Calu3 (cell line): ENCODE data around the gene GARRE1. TPM values are rescaled to one million over a fixed set of nuclear protein-coding genes. Genes with fewer than 3 reads are reported as not detected.
"Not testable (repeated sequence)": the region's sequence is repeated elsewhere in the genome, so short reads cannot be mapped to it uniquely, and the experiment has no call there.

Source experiments
- BruUV-seq: library from RNA; stranded (reverse); fragments of 400-500 nt; replicated peaks from 2 replicates; lab custom pipeline; 2021; lab: Mats Ljungman, UMichigan
- CTCF ChIA-PET: fragments of 300-600 bp; sonication (Branson Sonifier 250); formaldehyde crosslinking; loops from one replicate; lab custom pipeline; 2022; ENCODE audit warnings: antibody characterized with exemption; lab: Charles Lee
- DNase-seq: peaks from one replicate; pipeline ENCODE4 v3.0.0; 2022
- H3K27ac Mint-ChIP-seq: one replicate; pipeline ENCODE4 v1.8.0; 2022; ENCODE audit warnings: mixed read lengths; ENCODE audit not compliant: unreplicated experiment
- H3K27me3 Mint-ChIP-seq: one replicate; pipeline ENCODE4 v1.8.0; 2022; ENCODE audit warnings: mixed read lengths; ENCODE audit not compliant: unreplicated experiment
- H3K36me3 Mint-ChIP-seq: one replicate; pipeline ENCODE4 v1.8.0; 2022; ENCODE audit warnings: mild to moderate bottlenecking, moderate library complexity, mixed read lengths; ENCODE audit not compliant: insufficient read depth, unreplicated experiment
- H3K4me1 Mint-ChIP-seq: one replicate; pipeline ENCODE4 v1.8.0; 2022; ENCODE audit warnings: mild to moderate bottlenecking, low read depth, mixed read lengths; ENCODE audit not compliant: unreplicated experiment
- H3K4me3 Mint-ChIP-seq: one replicate; pipeline ENCODE4 v1.8.0; 2022; ENCODE audit warnings: mild to moderate bottlenecking, low read depth, moderate library complexity, mixed read lengths; ENCODE audit not compliant: unreplicated experiment
- H3K9me3 Mint-ChIP-seq: one replicate; pipeline ENCODE4 v1.8.0; 2022; ENCODE audit warnings: low read depth, mixed read lengths; ENCODE audit not compliant: unreplicated experiment
- intact Hi-C: fragments of 100-400 bp; cut with micrococcal nuclease; formaldehyde crosslinking; loops from one replicate; pipeline ENCODE4 v1.10.0; 2022; ENCODE audit not compliant: unreplicated experiment
- total RNA-seq: library from RNA; stranded (reverse); gene quantifications from 2 replicates; pipeline ENCODE4 v1.2.3, GENCODE V29; 2022
- TF ChIP-seq, protein P1 (sequence below): fragments of 200-600 bp; IDR thresholded peaks from one replicate; pipeline ENCODE4 v1.8.0; 2022; ENCODE audit warnings: antibody characterized with exemption; ENCODE audit not compliant: unreplicated experiment

Gene GARRE1
- total RNA-seq, 1 experiment from 2014 or later, result 19.9 TPM

DNA sequence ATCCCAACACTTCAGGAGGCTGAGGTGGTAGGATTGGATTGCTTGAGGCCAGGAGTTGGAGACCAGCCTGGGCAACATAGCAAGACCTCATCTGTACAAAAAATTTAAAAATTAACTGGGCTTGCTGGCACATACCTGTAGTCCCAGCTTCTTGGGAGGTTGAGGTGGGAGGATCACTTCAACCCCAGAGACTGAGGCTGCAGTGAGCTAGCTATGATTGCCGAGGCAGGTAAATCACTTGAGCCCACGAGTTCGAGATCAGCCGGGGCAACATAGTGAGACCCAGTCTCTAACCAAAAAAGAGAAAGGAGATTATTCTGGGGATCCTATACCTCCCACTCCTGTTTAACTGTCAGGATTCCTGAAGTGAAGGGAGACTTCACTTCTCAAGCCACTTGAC is 16.4 kb upstream of the GARRE1 start:
- no peaks in the 10 kb centered on the region for H3K27me3 Mint-ChIP-seq
- TF ChIP-seq, protein P1, sequence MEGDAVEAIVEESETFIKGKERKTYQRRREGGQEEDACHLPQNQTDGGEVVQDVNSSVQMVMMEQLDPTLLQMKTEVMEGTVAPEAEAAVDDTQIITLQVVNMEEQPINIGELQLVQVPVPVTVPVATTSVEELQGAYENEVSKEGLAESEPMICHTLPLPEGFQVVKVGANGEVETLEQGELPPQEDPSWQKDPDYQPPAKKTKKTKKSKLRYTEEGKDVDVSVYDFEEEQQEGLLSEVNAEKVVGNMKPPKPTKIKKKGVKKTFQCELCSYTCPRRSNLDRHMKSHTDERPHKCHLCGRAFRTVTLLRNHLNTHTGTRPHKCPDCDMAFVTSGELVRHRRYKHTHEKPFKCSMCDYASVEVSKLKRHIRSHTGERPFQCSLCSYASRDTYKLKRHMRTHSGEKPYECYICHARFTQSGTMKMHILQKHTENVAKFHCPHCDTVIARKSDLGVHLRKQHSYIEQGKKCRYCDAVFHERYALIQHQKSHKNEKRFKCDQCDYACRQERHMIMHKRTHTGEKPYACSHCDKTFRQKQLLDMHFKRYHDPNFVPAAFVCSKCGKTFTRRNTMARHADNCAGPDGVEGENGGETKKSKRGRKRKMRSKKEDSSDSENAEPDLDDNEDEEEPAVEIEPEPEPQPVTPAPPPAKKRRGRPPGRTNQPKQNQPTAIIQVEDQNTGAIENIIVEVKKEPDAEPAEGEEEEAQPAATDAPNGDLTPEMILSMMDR, result no peak
- no TSS peak for BruUV-seq
- no peak overlapping the region for H3K4me3 Mint-ChIP-seq
- no peak overlapping the region for H3K27ac Mint-ChIP-seq
- H3K9me3 Mint-ChIP-seq, result no peaks in the 10 kb centered on the region
- CTCF ChIA-PET, result no interaction called here
- peaks cover 18% of the 10 kb centered on the region for H3K36me3 Mint-ChIP-seq
- no peak for DNase-seq
- H3K4me1 Mint-ChIP-seq, result peaks cover 17% of the 10 kb centered on the region
- intact Hi-C loops, result loop anchor here (10.0 kb wide), 1 partner anchor 197 kb away; no protein-coding TSS in a partner anchor

DNA sequence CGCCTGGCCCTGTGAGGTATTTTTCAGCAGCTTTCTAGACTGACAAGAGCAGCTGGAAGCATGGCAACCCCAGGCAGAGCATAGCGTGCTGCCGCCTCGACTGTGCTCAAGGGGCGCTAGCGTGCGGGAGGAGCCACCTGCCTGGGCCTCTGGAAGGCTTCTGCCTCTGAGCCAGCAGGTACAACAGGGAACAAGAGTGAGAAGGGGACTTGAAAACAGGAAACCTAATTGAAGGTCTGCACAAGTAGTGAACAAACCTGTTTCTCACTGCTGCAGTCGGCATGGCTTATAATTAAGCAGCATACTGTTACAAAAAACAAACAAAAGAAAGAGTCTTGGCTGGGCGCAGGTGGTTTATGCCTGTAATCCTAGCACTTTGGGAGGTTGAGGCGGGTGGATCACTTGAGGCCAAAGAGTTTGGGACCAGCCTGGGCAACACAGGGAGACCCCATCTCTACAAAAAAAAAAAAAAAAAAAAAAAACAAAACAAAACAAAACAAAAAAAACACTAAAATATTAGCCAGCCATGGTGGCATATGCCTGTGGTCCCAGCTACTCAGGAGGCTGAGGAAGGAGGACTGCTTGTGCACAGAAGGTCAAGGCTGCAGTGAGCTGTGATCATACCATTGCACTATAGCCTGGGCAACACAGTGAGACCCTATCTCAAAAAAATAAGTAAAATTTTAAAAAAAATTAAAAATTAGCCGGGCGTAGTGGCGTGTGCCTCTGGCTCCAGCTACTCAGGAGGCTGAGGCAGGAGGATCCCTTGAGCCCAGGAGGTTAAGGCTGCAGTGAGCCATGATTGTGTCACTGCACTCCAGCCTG is 12.6 kb upstream of the GARRE1 start:
- Mint-ChIP-seq H3K36me3 (peaks cover 10% of the 10 kb centered on the region), H3K27ac (peak overlapping the region; percentile 29), H3K4me3 (no peak overlapping the region), H3K27me3 (no peaks in the 10 kb centered on the region), H3K9me3 (no peaks in the 10 kb centered on the region), H3K4me1 (peaks cover 9% of the 10 kb centered on the region)
- intact Hi-C loops, result loop anchor here (1.0 kb wide), 1 partner anchor 95 kb away; no protein-coding TSS in a partner anchor
- no TSS peak for BruUV-seq
- DNase-seq, result peak; percentile 92
- CTCF ChIA-PET, result interaction anchor here (0.6 to 1.6 kb wide), 7 partner anchors 9 to 703 kb away, joined by 3 to 10 read pairs (median 4); no protein-coding TSS in a partner anchor
- TF ChIP-seq, protein P1, result peak; percentile 86

DNA sequence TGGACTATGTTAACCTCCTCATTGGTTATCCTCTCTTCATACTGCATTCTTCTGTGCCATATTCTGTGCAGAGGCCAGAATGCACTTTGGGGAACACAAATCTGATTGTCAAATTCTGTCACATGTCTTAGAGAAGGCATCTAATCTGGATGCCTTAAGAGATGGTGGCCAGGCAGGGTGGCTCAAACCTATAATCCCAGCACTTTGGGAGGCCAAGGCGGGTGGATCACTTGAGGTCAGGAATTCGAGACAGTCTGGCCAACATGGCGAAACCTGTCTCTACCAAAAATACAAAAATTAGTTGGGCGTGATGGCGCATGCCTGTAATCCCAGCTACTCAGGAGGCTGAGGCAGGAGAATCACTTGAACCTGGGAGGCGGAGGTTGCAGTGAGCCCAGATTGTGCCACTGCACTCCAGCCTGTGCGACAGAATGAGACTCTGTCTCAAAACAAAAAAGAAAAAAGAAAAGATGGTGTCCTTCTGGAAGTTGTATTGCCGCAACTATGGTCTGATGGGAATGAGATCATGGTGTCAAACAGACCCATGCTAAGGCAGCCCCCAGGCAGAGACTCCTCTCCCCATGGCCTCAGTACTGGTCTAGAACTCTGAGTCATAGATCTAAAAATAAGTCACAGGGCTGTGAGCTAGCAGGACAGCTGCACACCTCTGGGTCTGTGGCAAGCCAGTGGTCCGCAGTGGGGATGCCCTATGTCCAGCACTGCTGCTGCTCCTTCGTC is 11.0 kb upstream of the GARRE1 start:
- H3K9me3 Mint-ChIP-seq, H3K27me3 Mint-ChIP-seq, BruUV-seq, H3K4me3 Mint-ChIP-seq, H3K36me3 Mint-ChIP-seq, intact Hi-C loops, H3K27ac Mint-ChIP-seq, H3K4me1 Mint-ChIP-seq, DNase-seq: not testable (repeated sequence)
- CTCF ChIA-PET, result interaction anchor here (0.7 to 0.8 kb wide), 2 partner anchors 66 to 200 kb away, joined by 5 to 7 read pairs; no protein-coding TSS in a partner anchor

DNA sequence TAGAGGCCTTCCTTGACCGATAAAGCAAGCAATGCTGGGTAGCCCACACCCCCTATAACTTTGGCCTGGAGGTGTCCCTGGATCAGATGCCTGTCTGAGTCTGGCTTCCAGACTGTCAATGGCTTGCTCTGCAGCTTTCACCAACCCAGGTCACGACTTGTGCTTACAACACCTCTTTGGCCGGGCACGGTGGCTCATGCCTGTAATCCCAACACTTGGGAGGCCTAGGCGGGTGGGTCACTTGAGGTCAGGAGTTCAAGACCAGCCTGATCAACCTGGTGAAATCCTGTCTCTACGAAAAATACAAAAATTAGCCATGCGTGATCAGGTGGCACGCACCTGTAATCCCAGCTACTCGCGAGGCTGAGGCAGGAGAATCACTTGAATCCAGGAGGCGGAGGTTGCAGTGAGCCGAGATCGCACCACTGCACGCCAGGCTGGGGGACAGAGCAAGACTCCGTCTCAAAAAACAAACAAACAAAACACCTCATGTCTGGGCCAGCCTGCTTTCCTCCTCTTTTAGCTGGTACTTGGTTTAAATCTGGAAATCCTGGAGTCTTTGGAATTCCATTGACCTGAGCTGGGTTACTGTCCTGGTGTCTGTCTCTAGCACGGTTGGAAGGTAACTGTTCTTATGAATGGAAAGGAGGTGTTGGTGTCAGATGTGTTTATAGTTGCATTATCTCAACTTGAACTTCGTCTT is 10.3 kb upstream of the GARRE1 start:
- TF ChIP-seq, protein P1, result no peak
- no peaks in the 10 kb centered on the region for H3K9me3 Mint-ChIP-seq
- H3K27ac Mint-ChIP-seq, result no peak overlapping the region
- no peak overlapping the region for H3K4me3 Mint-ChIP-seq
- no peak for DNase-seq
- CTCF ChIA-PET, result no interaction called here
- intact Hi-C loops, result no loop called here
- no peaks in the 10 kb centered on the region for H3K36me3 Mint-ChIP-seq
- H3K27me3 Mint-ChIP-seq, result no peaks in the 10 kb centered on the region
- peaks cover 9% of the 10 kb centered on the region for H3K4me1 Mint-ChIP-seq
- no TSS peak for BruUV-seq
